ENCODE results near the gene DIP2C. TPM values are rescaled to one million over a fixed set of nuclear protein-coding genes. Genes with fewer than 3 reads are reported as not detected.

DIP2C gene
- polyA plus RNA-seq, 1 of the 3 experiments (the other 2 are of a cell fraction), result 8.7 TPM

- ChIA-PET CTCF (interaction anchor here (2.8 kb wide), 1 partner anchor 272 kb away, joined by 12 read pairs; no protein-coding TSS in a partner anchor), POLR2A (no interaction called here)
- 77% methylated on average over 11 of the region's 11 CpGs for WGBS (ENCODE audit: low lambda C conversion rate)
- Histone ChIP-seq H3K9me2 (no peaks in the 10 kb centered on the region), H3K27ac (ENCODE audit: low read depth in 2 of 2, low read length in 1 of 2) (no peak overlapping the region), H4K20me1 (ENCODE audit: insufficient read depth) (peaks cover 55% of the 10 kb centered on the region), H3K4me3 (ENCODE audit: low read depth in 2 of 2, low read length in 1 of 2) (no peak overlapping the region), H2AFZ (ENCODE audit: low read depth) (no peak overlapping the region), H3K9ac (no peak overlapping the region), H3K4me1 (ENCODE audit: control insufficient read depth in 1 of 2, insufficient read depth in 2 of 2, low read depth in 1 of 2, low read length in 1 of 2) (peaks cover 0 to 28% of the 10 kb centered on the region in 2 experiments; a peak in 2 of 4 replicates), H3F3A (replicated peaks; ENCODE audit: insufficient read depth) (peaks cover 11% of the 10 kb centered on the region), H3K9me3 (no peaks in the 10 kb centered on the region), H3K79me2 (ENCODE audit: insufficient read depth) (peaks cover 16% of the 10 kb centered on the region; the same call in 1 of the 2 replicates), H3K27me3 (ENCODE audit: insufficient read depth) (no peaks in the 10 kb centered on the region), H3K36me3 (replicated peaks in 1 of 2; ENCODE audit: control insufficient read depth in 1 of 2, insufficient read depth in 2 of 2, low read length in 1 of 2) (no peaks in the 10 kb centered on the region), H3K4me2 (no peak overlapping the region)
- TF ChIP-seq PBX3 (IDR thresholded peaks at IDR 0.05) (no peak), RXRA (IDR thresholded peaks at IDR 0.05; ENCODE audit: borderline replicate concordance, low read depth) (no peak), MEF2A (IDR thresholded peaks at IDR 0.05; ENCODE audit: borderline replicate concordance, low read depth) (no peak), IRF3 (IDR thresholded peaks at IDR 0.05; ENCODE audit: low read depth, low read length) (no peak), FOSL2 (IDR thresholded peaks at IDR 0.05; ENCODE audit: borderline replicate concordance, low read depth) (no peak), EZH2phosphoT487 (IDR thresholded peaks at IDR 0.05; ENCODE audit: borderline replicate concordance, low read depth) (no peak), TEAD4 (IDR thresholded peaks at IDR 0.05; ENCODE audit: borderline replicate concordance, insufficient read depth) (no peak), NFIC (IDR thresholded peaks at IDR 0.05; ENCODE audit: borderline replicate concordance) (no peak), NRF1 (IDR thresholded peaks at IDR 0.05; ENCODE audit: low read depth, low read length) (no peak), ELF1 (IDR thresholded peaks at IDR 0.05) (no peak), SIN3A (IDR thresholded peaks at IDR 0.05; ENCODE audit: borderline replicate concordance, low read depth, low read length) (no peak), MAX (IDR thresholded peaks at IDR 0.05; ENCODE audit: low read depth) (no peak), TAF1 (IDR thresholded peaks at IDR 0.05; ENCODE audit: borderline replicate concordance, low read depth, low read length) (no peak), YY1 (IDR thresholded peaks at IDR 0.05; ENCODE audit: low read depth) (no peak), GATA2 (CRISPR knock-in tag; IDR thresholded peaks at IDR 0.05) (no peak), USF1 (IDR thresholded peaks at IDR 0.05; ENCODE audit: borderline replicate concordance, low read depth) (no peak), POLR2AphosphoS5 (IDR thresholded peaks at IDR 0.05; ENCODE audit: low read depth, low read length) (no peak), RCOR1 (IDR thresholded peaks at IDR 0.05; ENCODE audit: low read length) (no peak)
- no peak for DNase-seq
Measured at GRCh38 chr10:517241-517830, 172.1 kb downstream of the DIP2C start.
